Endothelial cell of umbilical vein (primary cell): Measurements from ENCODE around the gene RXYLT1.

Experiments used
- CTCF ChIP-seq, 2 donors: IDR thresholded peaks; 1 replicate in 1 of 2; 2 replicates in 1 of 2; pipeline ENCODE4 v1.5.1; 2011; ENCODE audit warnings: low read length in 2 of 2, mild to moderate bottlenecking in 2 of 2, moderate library complexity in 2 of 2, control low read depth in 1 of 2, inconsistent platforms in 1 of 2, low read depth in 1 of 2; ENCODE audit not compliant: insufficient read depth in 1 of 2; ENCODE audit errors: extremely low read depth in 1 of 2
- EZH2 ChIP-seq: IDR thresholded peaks from 2 replicates; pipeline ENCODE4 v1.6.1; 2012; ENCODE audit warnings: borderline replicate concordance, low read depth, mild to moderate bottlenecking, moderate library complexity, low read length, inconsistent platforms; ENCODE audit not compliant: severe bottlenecking
- JUN ChIP-seq: IDR thresholded peaks from 2 replicates; pipeline ENCODE4 v1.6.1; 2011; ENCODE audit warnings: borderline replicate concordance, low read depth; ENCODE audit not compliant: insufficient read length, insufficient read depth
- MAX ChIP-seq: IDR thresholded peaks from 2 replicates; pipeline ENCODE4 v1.6.1; 2011; ENCODE audit not compliant: insufficient read depth, insufficient read length
- POLR2A ChIP-seq: IDR thresholded peaks from 2 replicates; pipeline ENCODE4 v1.6.1; 2012; ENCODE audit warnings: low read depth, mild to moderate bottlenecking, control low read depth, low read length
- POLR2AphosphoS5 ChIP-seq: IDR thresholded peaks from 2 replicates; pipeline ENCODE4 v1.6.1; 2012; ENCODE audit warnings: low read depth, mild to moderate bottlenecking, control low read depth, low read length, moderate library complexity; ENCODE audit not compliant: insufficient read depth

DNA sequence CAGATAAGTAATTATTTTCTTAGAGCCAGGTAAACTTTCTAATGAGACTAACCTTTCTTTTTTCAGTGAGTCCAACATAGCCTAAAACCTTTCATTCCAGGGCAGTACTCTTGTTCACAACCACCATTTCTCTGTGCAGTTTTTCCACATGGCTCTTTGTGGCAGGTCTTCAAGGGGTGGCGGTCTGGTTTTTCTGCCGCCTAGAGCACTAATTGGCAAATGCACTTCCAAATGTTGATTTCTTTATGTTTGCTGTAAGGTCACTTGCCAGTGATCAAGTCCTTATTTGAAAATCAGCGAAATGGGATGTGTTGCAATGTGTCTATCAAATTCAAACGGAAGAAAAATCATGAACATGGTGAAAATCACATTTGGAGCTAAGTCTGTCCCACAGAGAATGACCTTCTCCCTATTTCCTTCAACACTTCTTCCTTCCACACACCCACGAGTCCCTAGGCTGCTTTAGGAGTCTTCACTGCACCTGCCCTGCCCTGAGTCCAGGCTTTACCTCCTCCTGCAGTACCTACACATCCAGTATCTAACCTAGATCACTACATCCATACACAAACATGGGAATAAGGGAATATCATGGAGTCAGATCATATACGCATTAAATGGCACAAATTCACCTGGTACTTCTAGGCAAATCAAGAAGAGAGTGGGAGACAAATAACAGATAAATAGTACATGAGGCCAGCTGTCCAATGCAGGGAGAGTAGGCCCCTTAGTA, 66.7 kb downstream of the RXYLT1 start:
- no peak for TF ChIP-seq POLR2AphosphoS5
- no peak for TF ChIP-seq MAX
- TF ChIP-seq POLR2A = no peak
- TF ChIP-seq CTCF (IDR thresholded peaks at IDR 0.05; ENCODE audit: extremely low read depth in 1 of 2, insufficient read depth in 1 of 2, low read depth in 1 of 2, low read length in 2 of 2) = no peak
- no peak for TF ChIP-seq EZH2
- TF ChIP-seq JUN = no peak
